ENCODE data around the gene HSF2.

GRCh38 chr6:122416825-122417224, 17.4 kb downstream of the HSF2 start:
- TF ChIP-seq CTCF (IDR thresholded peaks at IDR 0.05) (no peak), POLR2A (IDR thresholded peaks at IDR 0.05) (no peak), EP300 (IDR thresholded peaks at IDR 0.05) (no peak)

All from ovary (tissue), 3 donors.